ENCODE measurements around the gene ADAMTS6.

Gene ADAMTS6

DNA sequence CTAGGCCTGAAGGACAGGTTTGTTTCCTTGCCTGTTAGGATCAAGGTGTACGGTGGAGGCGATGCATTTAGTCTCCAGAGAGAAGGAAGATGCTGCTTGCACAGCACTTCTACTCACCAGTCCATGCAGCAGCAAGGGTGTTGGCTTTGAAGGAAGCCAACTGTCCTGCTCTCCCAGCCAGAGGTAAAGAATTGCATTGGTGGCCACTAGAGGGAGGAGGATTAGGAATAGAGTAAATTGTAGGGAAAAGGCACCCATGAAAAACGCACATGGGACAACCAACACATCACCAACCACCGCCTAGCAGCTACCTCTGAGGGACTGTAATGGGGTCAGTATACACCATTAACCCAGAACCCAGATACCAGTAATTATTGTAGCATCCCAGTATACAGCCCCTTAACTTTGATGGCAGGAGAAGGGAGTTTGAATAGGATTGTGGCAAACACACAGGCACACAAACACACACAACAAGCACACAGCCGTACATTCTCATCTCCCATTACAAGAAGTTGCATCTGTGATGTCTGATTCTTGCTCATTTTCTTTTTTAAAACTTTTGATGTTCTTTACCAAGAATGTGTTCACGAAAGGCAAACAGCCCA, 267.7 kb downstream of the ADAMTS6 start:
- Mint-ChIP-seq H3K4me1 (ENCODE audit: low read depth) (no peaks in the 10 kb centered on the region), H3K4me3 (no peak overlapping the region), H3K36me3 (ENCODE audit: low read depth) (no peaks in the 10 kb centered on the region), H3K27me3 (no peaks in the 10 kb centered on the region), H3K27ac (no peak overlapping the region), H3K9me3 (no peaks in the 10 kb centered on the region)
- intact Hi-C loops (cut with micrococcal nuclease): loop anchor here (10.0 kb wide), 1 partner anchor 271 kb away; the partner anchor contains the start of gene ADAMTS6

DNA sequence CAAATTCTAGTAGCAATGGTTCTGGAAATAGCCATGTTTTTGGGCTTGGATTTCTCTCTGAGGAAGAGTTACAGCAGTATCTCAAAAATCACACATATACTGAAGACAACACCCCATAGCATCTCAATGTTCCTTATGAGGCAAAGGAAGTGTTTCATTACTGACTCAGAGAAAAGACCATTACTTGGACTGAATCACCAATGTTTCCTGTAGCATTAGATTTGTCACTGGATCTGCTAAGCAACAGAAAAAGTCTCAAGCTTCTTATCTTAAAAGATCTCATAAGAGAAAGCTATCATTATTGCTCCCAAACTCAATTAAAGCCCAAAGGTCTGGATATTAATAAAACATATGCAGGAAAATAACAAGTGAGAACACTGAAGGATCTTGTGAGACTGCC, 272.4 kb downstream of the ADAMTS6 start:
- H3K4me3 Mint-ChIP-seq: no peak overlapping the region
- H3K4me1 Mint-ChIP-seq (ENCODE audit: low read depth): no peaks in the 10 kb centered on the region
- no peak overlapping the region for H3K27ac Mint-ChIP-seq
- no peaks in the 10 kb centered on the region for H3K36me3 Mint-ChIP-seq (ENCODE audit: low read depth)
- H3K27me3 Mint-ChIP-seq: no peaks in the 10 kb centered on the region
- no peaks in the 10 kb centered on the region for H3K9me3 Mint-ChIP-seq
- intact Hi-C loops (cut with micrococcal nuclease): no loop called here

DNA sequence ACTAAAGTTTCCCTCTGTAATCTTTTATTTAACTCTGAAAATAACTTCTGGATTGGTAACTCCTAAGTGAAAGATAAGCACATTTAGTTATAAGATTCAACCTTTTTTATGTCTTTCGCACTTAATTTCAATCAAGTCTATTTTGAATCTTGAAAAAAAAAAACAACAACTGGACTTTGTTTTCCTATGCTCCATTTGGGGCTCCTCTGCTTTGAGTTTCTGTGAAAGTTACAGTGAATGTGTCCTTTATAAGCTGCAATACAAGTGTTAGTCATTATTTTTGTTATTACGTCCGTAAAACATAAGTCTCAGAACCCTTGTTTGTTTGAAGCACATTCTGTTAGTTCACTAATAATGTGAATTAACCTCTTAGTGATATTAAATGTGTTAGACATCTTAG, 276.8 kb downstream of the ADAMTS6 start:
- Mint-ChIP-seq H3K27me3 (no peaks in the 10 kb centered on the region), H3K27ac (no peak overlapping the region), H3K4me3 (no peak overlapping the region), H3K4me1 (ENCODE audit: low read depth) (no peaks in the 10 kb centered on the region), H3K9me3 (no peaks in the 10 kb centered on the region), H3K36me3 (ENCODE audit: low read depth) (no peaks in the 10 kb centered on the region)
- intact Hi-C loops (cut with micrococcal nuclease): no loop called here

DNA sequence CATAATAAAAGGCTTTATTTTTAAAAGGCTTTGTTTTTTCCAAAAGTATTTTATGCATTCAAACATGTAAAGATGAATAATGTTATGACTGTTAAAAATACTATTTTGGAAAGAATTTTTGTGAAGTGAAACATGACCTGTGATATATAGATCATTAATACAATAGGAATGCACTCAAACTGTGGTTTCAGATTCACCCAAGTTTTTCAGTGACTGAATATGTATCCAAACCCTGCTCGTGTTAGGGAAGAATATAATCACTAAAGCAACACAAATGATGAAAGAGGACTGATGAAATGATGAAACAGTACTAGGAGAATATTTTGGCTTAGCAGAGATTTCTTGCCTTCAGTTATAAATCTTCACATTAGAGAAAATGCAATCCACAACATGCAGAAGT, 278.0 kb downstream of the ADAMTS6 start:
- Mint-ChIP-seq H3K4me3 (no peak overlapping the region), H3K27me3 (no peaks in the 10 kb centered on the region), H3K36me3 (ENCODE audit: low read depth) (no peaks in the 10 kb centered on the region), H3K27ac (no peak overlapping the region), H3K4me1 (ENCODE audit: low read depth) (no peaks in the 10 kb centered on the region), H3K9me3 (no peaks in the 10 kb centered on the region)
- intact Hi-C loops (cut with micrococcal nuclease): no loop called here

DNA sequence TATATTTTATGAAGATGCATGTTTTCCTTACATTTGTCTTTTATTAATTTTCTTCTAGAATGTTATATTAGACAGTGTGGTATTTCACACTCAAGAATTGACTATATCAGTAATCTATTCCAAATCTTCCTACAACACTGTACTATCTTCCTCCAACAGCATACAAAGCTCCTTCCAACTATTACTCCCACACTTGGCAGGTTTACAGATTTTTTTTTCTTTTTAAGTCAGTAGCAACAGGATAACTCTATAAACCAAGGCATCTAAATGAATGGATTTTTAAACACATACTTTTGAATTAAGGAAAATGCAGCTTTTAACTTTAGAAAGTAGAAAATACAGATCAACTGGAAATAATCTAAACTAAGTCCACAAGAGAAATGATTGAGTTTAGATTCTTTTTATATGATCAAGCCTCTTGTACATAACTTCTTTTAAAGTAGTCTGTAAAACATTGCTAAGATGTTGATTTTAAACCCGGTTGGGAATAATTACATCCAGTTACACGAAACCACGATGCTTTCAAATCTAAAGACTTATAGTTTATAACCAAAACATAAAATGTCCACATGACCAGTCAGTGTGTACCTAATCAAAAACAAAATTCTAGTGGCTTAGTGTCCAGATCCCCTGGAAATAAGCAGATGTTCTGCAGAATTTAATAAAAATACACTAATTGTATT, 281.6 kb downstream of the ADAMTS6 start:
- Mint-ChIP-seq H3K27ac (no peak overlapping the region), H3K4me3 (no peak overlapping the region), H3K9me3 (no peaks in the 10 kb centered on the region), H3K36me3 (ENCODE audit: low read depth) (no peaks in the 10 kb centered on the region), H3K4me1 (ENCODE audit: low read depth) (no peaks in the 10 kb centered on the region), H3K27me3 (no peaks in the 10 kb centered on the region)
- intact Hi-C loops (cut with micrococcal nuclease): no loop called here

DNA sequence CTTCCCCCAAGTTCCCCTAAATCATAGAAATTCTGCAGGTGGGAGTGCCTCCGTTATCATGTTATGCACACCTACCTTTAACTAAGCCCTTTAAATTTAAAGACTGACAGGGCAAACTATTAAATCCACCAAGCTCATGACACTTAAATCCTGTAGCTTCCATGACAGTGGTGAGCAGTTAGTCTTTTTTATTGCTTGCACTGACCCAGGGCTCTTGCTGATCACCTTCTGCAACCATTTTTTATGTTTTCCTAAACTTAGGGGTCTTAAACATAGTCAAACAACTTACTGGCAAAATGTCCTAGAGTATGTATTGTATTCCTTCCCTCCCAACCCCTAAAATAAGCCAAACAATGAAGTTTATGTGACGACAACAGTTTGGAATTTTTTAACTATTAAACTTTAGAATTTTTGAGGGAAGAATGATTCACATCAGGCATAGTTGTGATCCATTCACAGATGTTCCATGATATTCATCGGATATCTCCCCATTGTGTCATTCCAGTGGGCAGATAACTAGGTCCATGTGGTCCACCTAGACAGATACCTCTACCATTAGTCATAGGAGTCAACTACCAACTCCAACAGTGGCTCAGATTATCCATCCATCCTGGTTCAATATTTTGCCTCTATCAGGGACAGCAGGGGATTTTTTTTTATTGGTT, 283.1 kb downstream of the ADAMTS6 start:
- Mint-ChIP-seq H3K27me3 (no peaks in the 10 kb centered on the region), H3K9me3 (no peaks in the 10 kb centered on the region), H3K36me3 (ENCODE audit: low read depth) (no peaks in the 10 kb centered on the region), H3K4me3 (no peak overlapping the region), H3K27ac (no peak overlapping the region), H3K4me1 (ENCODE audit: low read depth) (no peaks in the 10 kb centered on the region)
- intact Hi-C loops (cut with micrococcal nuclease): no loop called here

DNA sequence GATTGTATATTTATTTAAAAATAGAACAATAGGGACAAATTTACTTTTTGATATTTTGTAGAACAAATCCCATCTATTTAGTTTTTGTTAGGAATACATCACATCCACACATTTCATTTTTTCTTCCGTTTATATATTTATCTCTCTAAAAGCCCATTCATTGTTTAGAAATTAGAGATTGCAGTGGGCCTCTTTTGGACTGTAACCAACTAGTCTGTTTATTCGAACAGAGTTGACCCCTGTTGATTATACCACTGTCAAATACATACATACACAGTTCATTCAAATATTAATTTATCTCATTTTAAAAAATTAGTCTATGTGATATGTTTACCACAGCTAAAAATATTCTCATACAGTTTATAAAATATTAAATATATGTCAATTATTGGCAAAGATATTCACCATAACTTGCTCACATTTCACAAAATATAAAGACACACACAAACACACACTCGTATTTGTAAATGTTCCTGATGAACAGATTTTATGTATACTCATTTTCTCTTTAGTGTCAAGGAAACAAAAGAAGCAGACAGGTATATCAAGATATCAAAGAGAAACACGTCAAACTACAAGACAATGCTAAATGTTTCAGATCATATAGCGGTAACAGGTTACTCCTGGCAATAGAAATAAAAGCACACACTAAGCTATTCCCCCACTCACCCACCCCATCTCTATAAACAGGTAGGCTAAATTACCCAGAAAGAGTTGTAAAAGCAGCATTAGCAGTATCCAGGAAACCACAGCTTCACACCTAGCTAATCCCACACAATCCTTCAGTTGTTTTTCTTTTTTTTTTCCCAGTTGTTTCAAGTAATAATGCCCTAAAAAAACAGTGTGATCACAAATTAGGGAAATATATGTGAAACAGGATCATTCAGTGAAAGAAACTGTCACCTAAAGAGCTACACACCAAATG, 283.9 kb downstream of the ADAMTS6 start:
- no peak overlapping the region for H3K27ac Mint-ChIP-seq

DNA sequence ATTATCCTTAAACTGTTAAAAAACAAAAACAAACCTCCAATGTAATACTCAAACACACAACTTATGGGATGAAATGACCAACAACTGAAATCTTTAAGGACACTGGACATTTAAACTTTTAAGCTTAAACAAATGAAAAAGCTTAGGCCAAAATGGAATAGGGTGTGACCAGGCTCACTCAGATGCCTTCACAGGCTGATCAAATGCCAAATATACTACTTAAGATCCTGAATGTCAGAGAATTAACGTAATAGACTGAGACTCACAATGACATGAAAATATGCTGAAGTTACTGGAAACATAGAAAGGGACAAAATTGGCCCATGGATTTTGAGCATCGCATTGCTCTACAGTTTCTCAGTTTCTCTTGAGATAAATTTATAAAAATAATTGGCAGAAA, 286.8 kb downstream of the ADAMTS6 start:
- no peaks in the 10 kb centered on the region for H3K9me3 Mint-ChIP-seq

More for the DNA sequence above, 283.9 kb downstream of the ADAMTS6 start:
- H3K36me3 Mint-ChIP-seq (ENCODE audit: low read depth): no peaks in the 10 kb centered on the region
- intact Hi-C loops (cut with micrococcal nuclease): no loop called here
- no peaks in the 10 kb centered on the region for H3K9me3 Mint-ChIP-seq
- H3K4me1 Mint-ChIP-seq (ENCODE audit: low read depth): no peaks in the 10 kb centered on the region
- H3K27me3 Mint-ChIP-seq: no peaks in the 10 kb centered on the region
- no peak overlapping the region for H3K4me3 Mint-ChIP-seq

DNA sequence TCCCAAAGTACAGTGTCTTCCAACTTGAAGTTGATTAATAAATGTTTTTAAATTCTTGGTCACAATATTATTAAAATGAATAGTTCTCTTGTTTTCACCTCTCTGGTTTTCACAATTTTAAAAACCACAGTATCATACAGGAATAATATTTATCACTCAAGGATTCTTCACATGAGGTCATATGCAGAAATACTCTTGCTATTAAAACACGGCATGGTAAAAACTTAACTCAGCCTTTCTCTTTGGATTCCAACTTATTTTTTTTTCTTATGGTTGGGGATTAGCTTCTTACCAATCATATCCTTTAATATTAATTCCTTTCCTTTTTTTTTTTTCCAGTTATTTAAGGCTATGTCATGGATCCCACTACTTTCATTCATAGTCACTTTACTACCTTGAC, 289.4 kb downstream of the ADAMTS6 start:
- no peak overlapping the region for H3K4me3 Mint-ChIP-seq
- no peak overlapping the region for H3K27ac Mint-ChIP-seq
- intact Hi-C loops (cut with micrococcal nuclease): no loop called here
- H3K9me3 Mint-ChIP-seq: no peaks in the 10 kb centered on the region
- H3K27me3 Mint-ChIP-seq: no peaks in the 10 kb centered on the region
- H3K36me3 Mint-ChIP-seq (ENCODE audit: low read depth): no peaks in the 10 kb centered on the region
- H3K4me1 Mint-ChIP-seq (ENCODE audit: low read depth): no peaks in the 10 kb centered on the region

More for the DNA sequence above, 286.8 kb downstream of the ADAMTS6 start:
- Mint-ChIP-seq H3K27ac (no peak overlapping the region), H3K36me3 (ENCODE audit: low read depth) (no peaks in the 10 kb centered on the region), H3K4me3 (no peak overlapping the region), H3K4me1 (ENCODE audit: low read depth) (no peaks in the 10 kb centered on the region), H3K27me3 (no peaks in the 10 kb centered on the region)
- intact Hi-C loops (cut with micrococcal nuclease): no loop called here

DNA sequence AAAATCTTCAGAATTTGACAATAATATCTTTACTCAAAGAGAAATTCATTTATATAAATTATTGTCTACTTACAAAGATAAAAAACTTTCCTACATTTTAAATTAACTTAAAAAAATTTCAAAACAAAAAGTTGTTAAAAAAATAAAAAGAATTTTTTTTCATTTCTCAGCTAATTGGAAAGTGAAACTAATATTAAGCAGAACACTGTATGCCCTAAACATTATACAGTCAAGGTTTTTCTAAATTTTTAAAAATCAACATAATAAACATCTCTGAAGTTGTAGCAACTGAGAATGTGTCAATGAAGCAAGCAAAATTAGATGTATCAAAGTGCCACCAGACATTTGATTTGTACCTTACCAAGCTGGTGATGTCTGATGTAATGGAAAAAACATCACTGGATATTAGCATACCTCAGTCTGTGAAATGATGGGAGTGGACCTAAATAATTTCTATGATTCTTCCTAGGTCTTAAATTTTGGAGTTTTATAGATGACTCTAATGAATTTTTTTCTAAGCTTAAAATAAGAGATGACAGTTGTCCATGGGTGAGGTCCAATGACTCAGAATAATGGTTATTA, 290.1 kb downstream of the ADAMTS6 start:
- no peaks in the 10 kb centered on the region for H3K9me3 Mint-ChIP-seq
- no peak overlapping the region for H3K4me3 Mint-ChIP-seq
- no peaks in the 10 kb centered on the region for H3K27me3 Mint-ChIP-seq
- no peaks in the 10 kb centered on the region for H3K4me1 Mint-ChIP-seq (ENCODE audit: low read depth)
- H3K27ac Mint-ChIP-seq: no peak overlapping the region
- intact Hi-C loops (cut with micrococcal nuclease): no loop called here
- H3K36me3 Mint-ChIP-seq (ENCODE audit: low read depth): no peaks in the 10 kb centered on the region

DNA sequence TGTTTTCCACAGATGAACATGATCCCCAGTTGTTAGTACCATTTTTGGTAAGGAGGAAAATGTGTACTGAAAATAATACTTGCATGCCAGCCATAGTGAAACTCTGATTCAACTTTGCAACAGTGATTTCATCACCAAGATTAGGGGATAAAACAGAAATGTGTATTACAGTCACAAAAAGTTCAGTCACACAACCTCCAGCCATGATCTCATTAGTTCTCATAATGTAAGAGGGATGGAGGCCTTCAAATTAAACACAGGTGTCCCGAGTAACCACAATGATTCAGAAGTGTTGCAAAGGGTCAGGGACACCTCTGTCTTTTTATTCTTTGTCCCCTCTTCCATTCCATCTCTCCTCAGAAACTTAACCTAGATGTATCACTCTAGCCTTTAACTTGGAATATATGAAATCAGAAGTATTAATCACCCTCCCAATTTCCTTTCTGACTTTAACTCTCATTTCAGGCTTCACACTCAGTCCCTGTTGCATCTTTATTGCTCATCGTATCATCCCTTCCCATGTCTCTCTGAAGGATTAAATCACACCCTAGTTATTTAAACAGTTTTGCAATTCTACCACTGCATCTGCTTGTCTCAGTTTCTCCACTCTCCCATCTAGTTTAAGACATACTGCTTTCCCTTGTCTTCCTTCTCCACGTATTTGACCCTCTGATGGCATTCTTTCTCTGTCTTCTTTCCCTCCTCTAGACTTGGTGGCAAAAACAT, 291.2 kb downstream of the ADAMTS6 start:
- Mint-ChIP-seq H3K9me3 (no peaks in the 10 kb centered on the region), H3K36me3 (ENCODE audit: low read depth) (no peaks in the 10 kb centered on the region), H3K4me3 (no peak overlapping the region), H3K27me3 (no peaks in the 10 kb centered on the region), H3K27ac (no peak overlapping the region), H3K4me1 (ENCODE audit: low read depth) (no peaks in the 10 kb centered on the region)
- intact Hi-C loops (cut with micrococcal nuclease): no loop called here

DNA sequence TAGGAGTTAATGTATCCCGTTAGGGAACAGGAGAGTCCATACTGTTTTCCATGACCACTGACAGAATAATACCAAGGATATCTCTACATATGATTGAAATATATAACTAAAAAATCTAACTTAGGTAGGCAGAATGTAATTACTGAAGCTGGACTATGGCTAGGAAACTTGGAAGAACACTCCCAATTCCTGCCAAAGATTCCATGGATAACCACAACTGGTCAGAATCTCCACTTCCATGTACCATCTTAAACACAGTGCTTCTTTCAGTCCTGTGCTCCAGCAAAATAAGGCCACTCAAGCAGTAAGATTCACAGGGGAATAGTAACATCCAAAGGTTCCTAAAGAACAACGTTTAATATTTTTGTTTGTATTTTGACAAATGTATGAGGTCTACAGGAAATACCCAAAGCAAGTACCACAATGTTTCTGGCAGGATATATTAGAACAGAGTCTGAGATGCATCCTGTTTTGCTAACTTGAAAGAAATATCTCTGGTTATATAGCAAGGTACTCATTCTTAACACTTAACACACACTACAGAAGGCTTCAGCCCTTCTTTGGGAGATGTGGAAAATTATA, 295.0 kb downstream of the ADAMTS6 start:
- no peak overlapping the region for H3K4me3 Mint-ChIP-seq
- H3K36me3 Mint-ChIP-seq (ENCODE audit: low read depth): no peaks in the 10 kb centered on the region
- no peaks in the 10 kb centered on the region for H3K4me1 Mint-ChIP-seq (ENCODE audit: low read depth)
- no peak overlapping the region for H3K27ac Mint-ChIP-seq
- intact Hi-C loops (cut with micrococcal nuclease): no loop called here
- H3K9me3 Mint-ChIP-seq: no peaks in the 10 kb centered on the region
- no peaks in the 10 kb centered on the region for H3K27me3 Mint-ChIP-seq

DNA sequence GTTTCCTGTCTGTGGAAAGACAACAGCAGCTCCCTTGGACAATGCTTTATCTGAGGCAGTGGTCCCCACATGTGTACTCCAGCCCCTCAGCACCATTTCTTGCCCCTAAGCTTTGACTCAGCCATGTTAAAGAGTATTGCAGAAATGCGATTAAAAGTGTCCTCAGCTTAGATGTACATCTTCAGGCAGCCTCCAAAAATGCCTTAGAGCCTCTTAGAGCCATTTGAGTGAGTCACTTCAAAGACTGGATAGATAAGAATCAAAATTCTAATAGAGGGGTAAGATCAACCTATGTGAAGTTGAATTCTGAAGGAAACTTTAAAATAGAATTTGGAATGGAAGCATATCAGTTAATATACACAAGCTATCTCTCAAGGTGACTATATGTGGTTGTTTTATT, 296.3 kb downstream of the ADAMTS6 start:
- Mint-ChIP-seq H3K4me3 (no peak overlapping the region), H3K27ac (no peak overlapping the region), H3K9me3 (no peaks in the 10 kb centered on the region), H3K4me1 (ENCODE audit: low read depth) (no peaks in the 10 kb centered on the region), H3K36me3 (ENCODE audit: low read depth) (no peaks in the 10 kb centered on the region), H3K27me3 (no peaks in the 10 kb centered on the region)
- intact Hi-C loops (cut with micrococcal nuclease): no loop called here
